Measurements from ENCODE around the gene KEL. TPM values are rescaled to one million over a fixed set of nuclear protein-coding genes. Genes with fewer than 3 reads are reported as not detected.

The KEL gene
- total RNA-seq, 4 donors from 2014 or later: 0.29 to 2.0 (median 0.49) TPM

- Histone ChIP-seq H3K4me1 (no peaks in the 10 kb centered on the region), H3K27ac (no peak overlapping the region), H3K9me3 (no peaks in the 10 kb centered on the region), H3K27me3 (no peaks in the 10 kb centered on the region), H3K4me3 (replicated peaks in 1 of 3) (no peak overlapping the region), H3K36me3 (no peaks in the 10 kb centered on the region)
- no peak for DNase-seq
- intact Hi-C loops (cut with DNase I): no loop called here
- WGBS, 2 donors: 93% methylated on average over 3 of the region's 3 CpGs
- TF ChIP-seq POLR2A (IDR thresholded peaks at IDR 0.05): no peak
- TF ChIP-seq, protein P1, sequence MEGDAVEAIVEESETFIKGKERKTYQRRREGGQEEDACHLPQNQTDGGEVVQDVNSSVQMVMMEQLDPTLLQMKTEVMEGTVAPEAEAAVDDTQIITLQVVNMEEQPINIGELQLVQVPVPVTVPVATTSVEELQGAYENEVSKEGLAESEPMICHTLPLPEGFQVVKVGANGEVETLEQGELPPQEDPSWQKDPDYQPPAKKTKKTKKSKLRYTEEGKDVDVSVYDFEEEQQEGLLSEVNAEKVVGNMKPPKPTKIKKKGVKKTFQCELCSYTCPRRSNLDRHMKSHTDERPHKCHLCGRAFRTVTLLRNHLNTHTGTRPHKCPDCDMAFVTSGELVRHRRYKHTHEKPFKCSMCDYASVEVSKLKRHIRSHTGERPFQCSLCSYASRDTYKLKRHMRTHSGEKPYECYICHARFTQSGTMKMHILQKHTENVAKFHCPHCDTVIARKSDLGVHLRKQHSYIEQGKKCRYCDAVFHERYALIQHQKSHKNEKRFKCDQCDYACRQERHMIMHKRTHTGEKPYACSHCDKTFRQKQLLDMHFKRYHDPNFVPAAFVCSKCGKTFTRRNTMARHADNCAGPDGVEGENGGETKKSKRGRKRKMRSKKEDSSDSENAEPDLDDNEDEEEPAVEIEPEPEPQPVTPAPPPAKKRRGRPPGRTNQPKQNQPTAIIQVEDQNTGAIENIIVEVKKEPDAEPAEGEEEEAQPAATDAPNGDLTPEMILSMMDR (IDR thresholded peaks at IDR 0.05): no peak
Observed at GRCh38 chr7:142919656-142920055, 42.5 kb downstream of the KEL start.

- Histone ChIP-seq H3K4me3 (replicated peaks in 1 of 3) (no peak overlapping the region), H3K9me3 (no peaks in the 10 kb centered on the region), H3K36me3 (no peaks in the 10 kb centered on the region), H3K4me1 (no peaks in the 10 kb centered on the region), H3K27ac (no peak overlapping the region), H3K27me3 (no peaks in the 10 kb centered on the region)
- DNase-seq: no peak
- TF ChIP-seq POLR2A (IDR thresholded peaks at IDR 0.05): no peak
- TF ChIP-seq, protein P1 (IDR thresholded peaks at IDR 0.05): no peak
- intact Hi-C loops (cut with DNase I): no loop called here
- WGBS, 2 donors: 88 to 93% methylated on average over 2 of the region's 2 CpGs
Observed at GRCh38 chr7:142918901-142919300, 43.3 kb downstream of the KEL start.

- DNase-seq: no peak
- Histone ChIP-seq H3K4me1 (no peaks in the 10 kb centered on the region), H3K4me3 (replicated peaks in 1 of 3) (no peak overlapping the region), H3K27me3 (no peaks in the 10 kb centered on the region), H3K27ac (no peak overlapping the region), H3K36me3 (no peaks in the 10 kb centered on the region), H3K9me3 (no peaks in the 10 kb centered on the region)
- 79 to 80% methylated on average over 3 of the region's 3 CpGs for WGBS, 2 donors
- no peak for TF ChIP-seq POLR2A (IDR thresholded peaks at IDR 0.05)
- TF ChIP-seq, protein P1 (IDR thresholded peaks at IDR 0.05): no peak
- intact Hi-C loops (cut with DNase I): no loop called here
Observed at GRCh38 chr7:142917447-142917846, 44.7 kb downstream of the KEL start.

DNA sequence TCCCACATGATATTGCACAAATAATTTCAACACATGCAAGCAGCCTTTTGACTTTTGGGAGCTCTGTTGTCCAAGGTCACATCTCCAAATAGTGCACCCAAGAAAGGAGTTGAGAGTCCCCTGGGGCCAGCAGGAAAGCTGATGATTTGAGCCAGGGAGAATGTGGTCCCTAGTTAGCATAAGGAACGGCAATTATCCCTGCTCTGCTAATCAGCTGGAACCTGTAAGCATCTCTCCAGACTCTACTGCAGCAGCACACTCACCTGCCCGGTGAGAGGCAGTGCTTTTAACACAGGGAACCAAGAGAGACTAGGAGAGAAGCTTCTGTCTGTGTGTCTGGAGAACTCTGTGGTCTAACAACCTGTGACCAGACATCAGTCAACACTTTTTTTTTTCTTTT lies 45.7 kb downstream of the KEL start:
- H3K27me3 ChIP-seq: no peaks in the 10 kb centered on the region
- WGBS, 2 donors: 10 to 17% methylated on average over 2 of the region's 2 CpGs
- intact Hi-C loops (cut with DNase I): no loop called here
- TF ChIP-seq POLR2A (IDR thresholded peaks at IDR 0.05): no peak
- TF ChIP-seq, protein P1 (IDR thresholded peaks at IDR 0.05): no peak
- no peaks in the 10 kb centered on the region for H3K9me3 ChIP-seq
- no peak overlapping the region for H3K4me3 ChIP-seq (replicated peaks in 1 of 3)
- DNase-seq: peak; percentile 71 to 76
- H3K27ac ChIP-seq: no peak overlapping the region
- H3K4me1 ChIP-seq: no peaks in the 10 kb centered on the region
- no peaks in the 10 kb centered on the region for H3K36me3 ChIP-seq

GRCh38 chr7:142915315-142915714 lies 46.8 kb downstream of the KEL start:
- intact Hi-C loops (cut with DNase I): no loop called here
- Histone ChIP-seq H3K4me3 (replicated peaks in 1 of 3) (no peak overlapping the region), H3K4me1 (no peaks in the 10 kb centered on the region), H3K27me3 (no peaks in the 10 kb centered on the region), H3K27ac (no peak overlapping the region), H3K36me3 (no peaks in the 10 kb centered on the region), H3K9me3 (no peaks in the 10 kb centered on the region)
- 92% methylated on average over 8 of the region's 8 CpGs for WGBS, 2 donors
- TF ChIP-seq, protein P1 (IDR thresholded peaks at IDR 0.05): no peak
- no peak for TF ChIP-seq POLR2A (IDR thresholded peaks at IDR 0.05)
- no peak for DNase-seq

Data from thyroid gland (tissue), 4 donors.